Right lobe of liver (tissue), 6 donors: ENCODE measurements around the gene MCTP1. TPM values are rescaled to one million over a fixed set of nuclear protein-coding genes. Genes with fewer than 3 reads are reported as not detected.

Experiments used
- ATAC-seq, 4 donors: fragments of 200-7000 bp; cut with Tn5 transposase; one replicate each; pipeline ENCODE4 v1.9.1; 2020; ENCODE audit warnings: mild to moderate bottlenecking in 4 of 4, moderate library complexity in 4 of 4
- DNase-seq, 3 donors: peaks; one replicate each; pipeline ENCODE4 v3.0.0-alpha.2; 2020
- H3K27ac ChIP-seq, 3 donors: fragments of 200-600 bp; one replicate each; pipeline ENCODE4 v1.8.0; 2022
- H3K27me3 ChIP-seq, 2 donors: fragments of 200-600 bp; one replicate each; pipeline ENCODE4 v1.8.0; 2022
- H3K36me3 ChIP-seq, 4 donors: fragments of 200-600 bp; sonication (generic) in 1 of 4; one replicate each; pipeline versions ENCODE4 v1.5.1 to v1.8.0; 2017 to 2022; ENCODE audit warnings: control low read depth in 1 of 4
- H3K4me1 ChIP-seq, 4 donors: fragments of 200-600 bp; sonication (generic) in 1 of 4; one replicate each; pipeline versions ENCODE4 v1.5.1 to v1.8.0; 2017 to 2022; ENCODE audit warnings: control low read depth in 1 of 4
- H3K4me3 ChIP-seq, 3 donors: fragments of 200-600 bp; one replicate each; pipeline ENCODE4 v1.8.0; 2022
- H3K9me3 ChIP-seq, 4 donors: fragments of 200-600 bp; sonication (generic) in 1 of 4; one replicate each; pipeline versions ENCODE4 v1.5.1 to v1.8.0; 2017 to 2022; ENCODE audit warnings: control low read depth in 1 of 4
- CTCF ChIP-seq, 4 donors: fragments of 200-600 bp in 3 of 4; fragments of 450-650 bp in 1 of 4; IDR thresholded peaks; one replicate each; pipeline versions ENCODE4 v1.5.1 to v1.8.0; 2016 to 2022; ENCODE audit warnings: antibody characterized with exemption in 4 of 4, mild to moderate bottlenecking in 2 of 4
- POLR2A ChIP-seq: fragments of 450-650 bp; IDR thresholded peaks from one replicate; pipeline ENCODE4 v1.6.1; 2017; ENCODE audit warnings: antibody characterized with exemption, mild to moderate bottlenecking
- WGBS: methylation state at CpG from one replicate; pipeline ENCODE4 v1.1.6; 2018; ENCODE audit warnings: low coverage, low lambda C conversion rate; ENCODE audit not compliant: insufficient coverage; ENCODE audit errors: missing lambda C conversion rate; 5-methylcytosine and 5-hydroxymethylcytosine counted together
- intact Hi-C, 2 donors: fragments of 100-400 bp; cut with DNase I; formaldehyde crosslinking; loops; one replicate each; pipeline versions ENCODE4 v1.11.2 to v1.14.1; 2022
- total RNA-seq, 6 experiments: library from RNA; depleted of rRNA in 2 of 6; stranded (reverse); fragments of >200 nt in 2 of 6; fragmentation: NEBNext Ultra II Directional in 3 of 6; extraction: Animal tissue kit (Norgen Biotek cat#: 25700) in 3 of 6; gene quantifications; one replicate each; pipeline versions ENCODE4 v1.1.0 to v1.2.4, GENCODE V29; 2016 to 2023
- donor health status: DM: no; HTN: yes; CAD: no.
- donor health status: DM: no; HTN: no; CAD: no.
- donor health status: DM: no; HTN: no; CAD: no.
- donor health status: DM: no; HTN: yes; CAD: no.
- donor health status: DM: no; HTN: yes; CAD: no.

Gene MCTP1
- total RNA-seq, 6 experiments from 2014 or later, result 1.2 to 5.9 (median 3.5) TPM

GRCh38 chr5:95141141-95141540, 143.8 kb downstream of the MCTP1 start:
- no peak for ATAC-seq
- Histone ChIP-seq H3K9me3 (no peaks in the 10 kb centered on the region), H3K4me3 (no peak overlapping the region), H3K4me1 (no peaks in the 10 kb centered on the region), H3K27me3 (no peaks in the 10 kb centered on the region), H3K27ac (no peak overlapping the region), H3K36me3 (no peaks in the 10 kb centered on the region)
- 46% methylated on average over 3 of the region's 3 CpGs for WGBS
- intact Hi-C loops, result no loop called here
- DNase-seq, result no peak
- TF ChIP-seq POLR2A (no peak), CTCF (IDR thresholded peaks at IDR 0.05) (no peak)

GRCh38 chr5:95134326-95134725, 150.6 kb downstream of the MCTP1 start:
- DNase-seq (no peak), ATAC-seq (no peak)
- Histone ChIP-seq H3K36me3 (no peaks in the 10 kb centered on the region), H3K4me1 (no peaks in the 10 kb centered on the region), H3K27ac (no peak overlapping the region), H3K27me3 (no peaks in the 10 kb centered on the region), H3K9me3 (no peaks in the 10 kb centered on the region), H3K4me3 (no peak overlapping the region)
- 55% methylated on average over 3 of the region's 3 CpGs for WGBS
- TF ChIP-seq CTCF (IDR thresholded peaks at IDR 0.05), result no peak
- no peak for TF ChIP-seq POLR2A
- intact Hi-C loops, result no loop called here

- no peak for DNase-seq
- Histone ChIP-seq H3K36me3 (no peaks in the 10 kb centered on the region), H3K4me3 (no peak overlapping the region), H3K4me1 (no peaks in the 10 kb centered on the region), H3K27ac (no peak overlapping the region), H3K27me3 (no peaks in the 10 kb centered on the region), H3K9me3 (no peaks in the 10 kb centered on the region)
- TF ChIP-seq POLR2A (no peak), CTCF (IDR thresholded peaks at IDR 0.05) (no peak)
- 27% methylated on average over 1 of the region's 1 CpG for WGBS
- no peak for ATAC-seq
- intact Hi-C loops, result no loop called here
These were observed 152.8 kb downstream of the MCTP1 start for GRCh38 chr5:95132096-95132495.

GRCh38 chr5:95130941-95131340, 154.0 kb downstream of the MCTP1 start:
- intact Hi-C loops, result no loop called here
- Histone ChIP-seq H3K36me3 (no peaks in the 10 kb centered on the region), H3K4me3 (no peak overlapping the region), H3K27ac (no peak overlapping the region), H3K4me1 (no peaks in the 10 kb centered on the region), H3K27me3 (no peaks in the 10 kb centered on the region), H3K9me3 (no peaks in the 10 kb centered on the region)
- ATAC-seq, result no peak
- no peak for DNase-seq
- 69% methylated on average over 3 of the region's 3 CpGs for WGBS
- TF ChIP-seq POLR2A, result no peak
- no peak for TF ChIP-seq CTCF (IDR thresholded peaks at IDR 0.05)

- H3K27me3 ChIP-seq, result no peaks in the 10 kb centered on the region
- H3K4me1 ChIP-seq, result no peaks in the 10 kb centered on the region
- intact Hi-C loops, result no loop called here
- DNase-seq (no peak), ATAC-seq (no peak)
- H3K36me3 ChIP-seq, result no peaks in the 10 kb centered on the region
- no peak for TF ChIP-seq CTCF (IDR thresholded peaks at IDR 0.05)
- TF ChIP-seq POLR2A, result no peak
- no peaks in the 10 kb centered on the region for H3K9me3 ChIP-seq
- no peak overlapping the region for H3K27ac ChIP-seq
- 85% methylated on average over 1 of the region's 1 CpG for WGBS
- H3K4me3 ChIP-seq, result no peak overlapping the region
These were observed 160.2 kb downstream of the MCTP1 start for GRCh38 chr5:95124731-95125130.
